GM19043 (cell line): ENCODE data around the gene CMSS1.

Experiments
- ATAC-seq: cut with Tn5 transposase; IDR thresholded peaks from one replicate; pipeline ENCODE4 v1.9.1; 2021; ENCODE audit warnings: low read depth; ENCODE audit not compliant: unreplicated experiment

Gene CMSS1

DNA sequence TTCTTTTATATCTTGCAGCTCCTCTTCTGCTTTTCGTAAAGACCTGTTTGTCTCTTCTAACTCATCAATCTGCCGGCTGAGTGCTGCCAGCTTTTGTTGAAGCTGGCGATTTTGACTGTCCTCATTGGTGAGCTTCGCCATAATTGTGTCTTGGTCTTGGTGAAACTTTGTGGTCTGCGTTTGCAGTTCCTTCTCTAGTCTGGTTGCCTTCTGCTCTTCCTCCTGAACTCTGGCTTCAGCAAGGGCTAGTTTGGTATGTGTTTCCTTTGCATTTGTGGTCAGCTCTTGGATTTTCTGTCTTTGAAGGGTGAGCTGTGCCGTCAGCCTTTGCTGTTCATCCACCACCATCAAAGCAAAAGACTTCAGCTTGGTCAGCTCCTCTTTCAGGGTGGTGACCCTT, 32.9 kb downstream of the CMSS1 start:
- ATAC-seq, result no peak

DNA sequence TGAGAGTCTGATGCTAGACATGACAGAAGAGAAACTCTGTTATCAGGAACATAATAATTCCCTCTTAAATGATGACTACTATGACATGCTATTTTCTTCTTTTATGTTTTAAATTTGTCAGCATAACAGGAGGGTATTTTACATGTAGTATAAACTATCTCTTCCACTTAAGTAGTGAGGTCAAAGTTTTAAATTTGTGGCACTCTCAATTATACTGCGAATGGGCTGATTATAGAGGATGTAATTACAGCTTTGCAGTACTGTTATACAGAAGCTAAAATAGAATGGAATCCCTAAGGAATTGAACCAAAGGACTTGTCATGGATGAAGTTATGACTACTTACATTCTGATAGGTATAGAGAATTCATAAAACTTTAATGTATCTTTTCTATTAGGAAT, 34.3 kb downstream of the CMSS1 start:
- no peak for ATAC-seq

DNA sequence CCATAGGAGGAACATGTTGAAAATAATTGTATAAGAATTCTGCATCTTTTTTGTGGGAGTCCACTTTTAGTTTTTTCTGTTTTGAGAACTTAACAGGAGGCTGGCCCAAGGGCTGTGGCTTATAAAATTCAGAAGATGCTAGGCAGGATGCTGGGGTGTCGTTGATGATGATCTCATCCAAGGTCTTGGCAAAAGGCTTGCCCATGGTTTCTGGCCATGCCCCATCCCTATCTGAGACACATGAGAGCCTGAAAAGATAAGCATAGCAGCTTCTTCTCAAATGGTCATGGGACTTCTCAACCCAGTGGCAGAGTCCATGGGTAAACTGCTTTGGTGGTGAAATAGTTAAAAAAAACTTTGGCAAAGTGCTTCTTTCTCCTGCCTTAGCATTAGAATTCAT, 35.2 kb downstream of the CMSS1 start:
- no peak for ATAC-seq

DNA sequence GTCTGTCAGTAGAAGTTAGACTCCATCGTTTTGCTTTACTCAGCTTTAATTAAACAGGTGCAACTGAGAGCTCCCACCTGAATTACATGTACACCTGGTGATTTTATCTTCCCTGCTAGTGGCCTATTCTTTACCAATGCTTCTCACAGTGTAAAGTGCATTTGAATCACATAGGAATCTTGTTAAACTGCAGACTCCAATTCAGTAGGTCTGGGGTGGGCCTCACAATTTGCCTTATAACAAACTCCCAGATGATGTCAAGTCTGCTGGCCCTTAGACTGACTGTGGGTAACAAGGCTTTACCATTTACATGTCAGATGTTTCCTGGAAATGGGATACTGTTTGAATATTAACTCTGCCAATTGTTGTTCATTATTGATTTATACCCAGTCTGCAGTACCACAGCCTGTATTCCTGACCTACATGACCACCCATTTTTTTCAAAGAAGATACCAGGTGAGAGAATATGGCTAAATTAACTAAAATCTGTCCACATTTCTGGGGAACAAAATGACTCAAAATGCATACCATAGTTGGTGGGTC, 37.2 kb downstream of the CMSS1 start:
- no peak for ATAC-seq

DNA sequence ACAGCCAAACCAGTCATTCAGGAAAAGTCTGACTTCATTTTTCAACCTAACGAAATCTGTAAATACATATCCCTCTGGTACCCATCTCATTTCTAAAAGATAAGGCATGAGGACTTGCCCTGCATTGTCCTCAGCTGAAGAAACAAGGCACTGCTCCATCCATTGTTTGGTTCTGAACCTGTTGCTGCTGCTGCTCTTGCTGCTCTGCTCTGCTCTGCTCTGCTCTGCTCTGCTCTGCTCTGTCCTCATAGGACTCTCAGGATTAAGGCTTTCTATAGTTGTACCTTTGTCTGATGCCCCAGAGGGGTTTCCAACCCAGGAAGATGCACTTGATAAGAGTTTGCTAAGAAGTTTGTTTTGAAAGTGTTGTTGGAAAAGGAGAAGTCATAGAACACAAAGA, 38.2 kb downstream of the CMSS1 start:
- no peak for ATAC-seq

DNA sequence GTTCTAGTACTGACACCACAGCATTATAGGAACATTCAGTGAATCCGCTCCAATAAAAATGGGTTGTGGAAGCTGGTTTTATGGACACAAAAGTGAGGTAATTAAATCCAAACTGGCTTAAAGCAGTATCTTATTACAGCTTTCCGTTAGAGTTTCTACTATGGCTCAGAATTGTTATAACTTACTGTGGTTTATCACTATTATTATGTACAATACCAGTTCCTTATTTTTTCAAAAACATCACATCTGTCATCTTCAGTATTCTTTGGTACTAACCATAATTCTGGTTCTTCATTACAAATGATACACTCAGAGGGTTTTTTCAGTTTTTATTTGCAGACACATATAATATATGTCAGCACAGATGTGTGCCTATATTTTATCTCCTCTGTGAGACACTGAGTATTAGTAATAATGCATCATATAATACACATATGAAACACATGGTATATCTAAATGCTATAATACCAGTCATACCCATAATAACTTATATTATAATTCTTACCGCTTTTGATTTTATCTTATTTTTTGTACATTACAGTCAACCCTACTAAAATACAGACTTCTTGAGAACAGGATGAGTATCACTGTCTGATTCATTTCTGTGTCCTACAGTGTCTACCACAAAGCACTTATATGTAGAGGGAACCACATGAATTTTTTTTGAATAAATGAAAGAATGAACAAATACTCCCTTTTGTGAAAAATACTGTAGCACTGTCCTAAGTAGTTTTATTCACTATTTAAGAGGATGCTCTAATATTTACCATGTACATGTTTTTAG, 39.0 kb downstream of the CMSS1 start:
- no peak for ATAC-seq

DNA sequence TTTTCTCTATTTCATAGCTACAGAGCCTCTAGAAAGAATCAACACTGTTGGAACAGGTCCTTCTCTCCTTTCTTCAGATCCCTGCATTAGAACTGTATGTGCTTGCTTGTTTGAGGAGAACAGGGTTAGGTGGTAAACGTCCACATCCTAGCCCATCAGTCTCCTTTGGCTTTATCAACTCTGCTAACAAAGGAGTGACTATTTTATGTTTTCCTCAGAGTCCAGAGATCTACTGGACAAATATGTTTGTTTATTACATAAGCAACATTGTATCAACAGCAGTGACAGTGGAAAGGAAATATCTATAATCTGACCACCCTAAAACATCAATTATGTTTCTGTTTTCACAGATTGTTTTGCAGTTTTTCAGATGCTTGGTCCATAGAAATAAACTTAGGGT, 39.6 kb downstream of the CMSS1 start:
- ATAC-seq, result no peak

DNA sequence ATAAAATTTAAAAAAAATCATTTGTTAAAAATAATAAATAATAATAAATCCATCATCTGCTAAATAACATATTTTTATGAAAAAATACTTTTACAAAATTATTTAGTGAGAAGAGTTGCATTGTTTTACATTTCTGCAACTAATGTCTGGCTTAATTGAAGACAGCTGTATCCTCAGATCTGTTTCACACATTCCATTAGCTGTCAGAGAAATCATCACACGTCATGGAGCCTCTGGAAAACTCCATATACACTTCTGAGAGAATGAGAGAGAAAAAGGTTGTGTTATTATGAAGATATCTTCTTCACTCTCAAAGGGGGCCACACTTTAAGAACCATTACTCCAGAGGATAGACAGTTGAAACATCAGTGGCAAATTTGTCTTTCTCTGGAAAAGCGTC, 40.8 kb downstream of the CMSS1 start:
- no peak for ATAC-seq

DNA sequence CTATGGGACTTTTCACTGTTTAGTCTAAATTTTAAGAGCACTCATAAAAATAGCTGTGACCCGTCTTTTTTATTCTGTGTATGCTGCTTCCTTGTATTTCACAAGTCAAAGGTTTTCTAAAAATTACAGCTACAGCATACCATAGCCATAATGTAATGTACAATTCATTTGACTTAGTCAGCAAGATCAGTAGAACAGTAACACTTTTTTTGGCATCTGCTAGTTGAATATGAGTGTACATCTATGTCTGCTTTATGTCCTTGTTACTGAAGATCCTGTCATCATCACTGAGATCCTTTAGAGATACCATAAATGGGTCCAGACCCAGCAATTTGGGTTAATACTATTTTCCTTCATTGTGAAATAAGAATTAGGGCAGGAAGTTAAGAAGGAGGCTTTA, 42.2 kb downstream of the CMSS1 start:
- no peak for ATAC-seq

DNA sequence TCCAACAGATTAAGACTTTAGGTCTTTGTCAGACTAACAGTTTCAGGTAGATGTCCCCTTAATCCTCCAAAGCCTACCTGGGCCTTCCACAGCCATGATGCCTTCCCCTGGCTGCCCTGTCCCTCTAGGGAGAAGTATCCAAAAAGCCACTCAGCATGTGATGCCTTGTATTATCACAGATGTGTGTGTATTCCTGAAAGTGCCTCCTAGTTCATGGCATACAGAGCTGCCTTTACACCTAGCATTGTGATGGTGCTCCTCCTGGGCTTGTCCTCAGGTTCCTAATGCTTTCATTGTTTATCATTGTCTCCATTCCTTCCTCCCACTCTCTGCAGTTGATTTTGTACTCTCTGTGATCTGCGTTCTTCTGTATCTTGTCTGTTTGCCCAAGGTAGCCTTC, 43.6 kb downstream of the CMSS1 start:
- ATAC-seq, result no peak

DNA sequence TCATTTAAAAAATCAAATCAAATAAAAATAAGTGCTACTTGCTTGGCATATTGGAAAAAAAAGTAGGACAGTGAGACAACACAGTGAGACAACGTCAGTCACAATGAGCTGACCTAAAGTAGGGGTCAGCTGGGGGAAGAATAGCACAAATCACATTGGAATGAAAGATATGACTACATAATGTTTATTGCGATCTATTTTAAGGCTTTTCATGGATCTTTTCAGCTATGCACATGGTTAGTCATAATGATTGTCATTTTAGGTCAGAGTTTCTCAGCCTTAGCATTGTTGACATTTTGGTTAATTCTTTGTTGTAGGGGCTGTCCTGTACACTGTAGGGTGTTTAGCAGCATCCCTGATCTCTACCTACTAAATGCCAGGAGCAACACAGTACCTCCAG, 44.5 kb downstream of the CMSS1 start:
- ATAC-seq, result no peak

DNA sequence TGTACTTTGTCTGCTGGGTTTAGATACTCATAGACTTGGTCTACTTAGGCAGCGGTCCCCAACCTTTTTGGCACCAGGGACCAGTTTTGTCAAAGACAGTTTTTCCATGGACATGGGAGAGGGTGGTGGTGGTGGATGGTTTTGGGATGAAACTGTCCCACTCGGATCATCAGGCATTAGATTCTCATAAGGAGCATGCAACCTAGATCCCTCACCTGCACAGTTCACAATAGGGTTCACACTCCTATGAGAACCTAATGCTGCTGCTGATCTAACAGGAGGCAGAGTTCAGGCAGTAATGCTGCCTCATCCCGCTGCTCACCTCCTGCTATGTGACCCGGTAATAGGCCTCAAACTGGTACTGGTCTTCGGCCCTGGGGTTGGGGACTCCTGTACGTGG, 45.3 kb downstream of the CMSS1 start:
- ATAC-seq, result no peak

DNA sequence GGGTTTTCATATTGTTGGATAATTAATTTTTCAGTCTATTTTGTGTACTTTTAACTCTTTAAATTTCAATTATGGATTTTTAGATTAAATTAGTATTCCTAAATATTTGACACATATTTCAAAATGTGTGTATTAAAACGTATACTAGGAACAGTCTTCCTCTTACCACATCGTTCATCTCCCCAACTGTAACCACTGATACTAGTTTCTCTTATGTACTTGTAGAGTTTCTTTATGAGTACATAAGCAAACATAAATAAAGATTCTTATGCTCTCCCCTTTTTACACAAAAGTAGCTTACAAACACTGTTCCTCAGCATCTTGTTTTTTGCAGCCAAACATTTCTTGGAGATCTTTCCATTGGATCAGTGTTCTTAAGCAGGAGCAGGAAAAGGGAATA, 45.9 kb downstream of the CMSS1 start:
- no peak for ATAC-seq

DNA sequence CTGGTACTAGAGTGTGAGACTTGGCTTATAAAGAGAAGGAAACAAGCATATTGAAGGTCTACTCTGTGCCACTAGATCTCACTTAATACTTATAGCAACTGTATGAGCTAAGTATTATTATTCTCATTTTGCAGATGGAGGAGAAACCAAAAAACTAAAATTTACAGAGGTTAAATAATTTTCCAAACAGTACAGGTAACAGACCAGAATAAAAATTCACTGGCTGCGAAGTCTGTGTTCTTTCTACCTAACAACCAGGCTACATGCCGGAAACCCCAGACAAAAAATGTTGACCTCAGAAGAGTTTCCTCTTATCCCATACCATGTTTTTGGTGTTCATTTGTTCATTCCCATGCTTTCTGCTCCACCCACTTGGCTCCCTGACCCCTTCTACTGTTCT, 46.6 kb downstream of the CMSS1 start:
- no peak for ATAC-seq

DNA sequence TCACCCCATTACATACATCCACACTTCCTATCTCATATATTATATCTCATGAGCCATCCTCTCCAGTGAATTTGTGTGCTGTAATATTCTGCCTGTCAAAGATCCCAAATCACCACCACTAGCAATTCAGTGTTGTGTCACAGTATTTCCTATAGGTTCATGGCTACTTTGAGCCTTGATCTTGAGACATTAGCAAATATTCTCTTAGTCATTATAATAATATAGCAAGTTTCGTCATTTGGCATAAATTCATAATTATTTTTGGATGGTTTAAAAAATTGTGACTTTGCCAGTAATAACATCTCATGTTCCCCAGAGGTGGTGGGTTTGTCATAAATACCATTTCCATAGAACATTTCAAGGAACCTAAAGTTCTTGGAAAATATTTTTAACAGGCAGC, 47.7 kb downstream of the CMSS1 start:
- no peak for ATAC-seq

DNA sequence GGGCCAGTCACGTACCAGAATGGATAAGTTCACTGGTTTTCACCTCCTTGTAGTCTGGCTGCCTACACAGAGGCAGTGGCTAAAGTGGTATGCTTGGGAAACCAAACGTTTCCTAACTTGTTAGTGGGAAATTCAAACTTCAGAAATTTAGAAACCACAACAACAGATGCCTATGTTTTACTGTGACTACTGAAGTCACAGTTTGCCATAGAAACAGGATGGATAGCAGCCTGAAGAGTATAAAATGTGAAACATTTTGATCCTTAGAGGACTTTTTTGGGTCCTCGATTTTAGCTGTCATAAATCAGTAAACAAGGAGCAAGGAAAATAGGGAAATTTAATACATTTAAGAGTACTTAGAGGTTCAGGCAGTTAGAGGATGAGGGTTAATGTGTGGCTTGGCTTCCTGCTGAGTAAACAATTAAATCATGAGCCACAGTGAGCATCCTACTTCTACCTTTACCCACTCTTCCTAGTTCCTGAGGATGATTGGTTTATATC, 48.6 kb downstream of the CMSS1 start:
- peak; percentile 37 for ATAC-seq

DNA sequence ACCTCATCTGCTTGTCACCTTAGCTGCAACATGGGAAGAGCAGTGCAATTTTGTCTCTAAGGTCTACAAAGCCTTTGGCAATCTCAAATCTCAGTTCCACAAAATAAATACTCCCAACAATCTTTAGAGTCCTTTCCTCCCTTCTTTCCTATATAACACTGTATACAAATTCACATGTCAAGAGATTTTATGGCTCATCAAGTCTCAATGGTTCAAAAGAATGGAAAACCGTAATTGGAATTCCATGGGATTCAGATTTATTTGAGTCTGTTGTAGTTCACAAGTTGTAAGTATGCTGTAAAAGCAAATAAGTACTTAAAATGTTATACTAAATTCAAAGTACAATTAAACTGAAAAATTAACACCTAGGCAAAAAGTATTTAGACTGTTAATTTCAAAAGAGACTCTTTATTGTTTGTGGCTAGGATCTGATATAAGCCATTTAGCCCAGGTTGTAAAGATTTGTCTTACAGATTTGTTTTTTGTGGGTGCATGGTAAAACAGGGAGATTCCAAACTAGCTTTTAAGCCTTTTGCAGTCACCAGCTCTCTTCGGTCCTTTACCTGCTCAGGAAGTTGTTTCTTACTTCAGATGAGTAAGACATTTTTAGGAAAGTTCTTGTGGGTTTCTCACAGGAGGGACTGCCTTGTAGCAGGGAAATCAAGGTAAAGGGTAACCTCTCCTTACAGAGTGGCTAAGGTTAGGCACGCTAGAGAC, 50.1 kb downstream of the CMSS1 start:
- no peak for ATAC-seq

DNA sequence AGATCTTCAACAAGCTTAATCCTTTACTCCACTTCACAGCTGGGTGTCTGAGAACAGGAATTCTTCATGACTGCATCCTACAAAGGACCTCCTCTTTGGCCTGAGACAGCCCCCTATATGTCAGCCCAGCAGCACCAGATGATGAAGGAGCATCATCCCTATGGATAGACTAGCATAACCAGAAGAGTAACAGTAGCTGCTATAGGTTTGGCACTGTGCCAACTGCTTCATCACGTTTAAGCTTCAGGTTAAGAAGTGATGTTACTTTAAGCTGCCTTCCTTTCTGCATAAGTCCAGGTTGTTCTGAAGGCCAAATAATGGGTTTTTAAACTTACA, 50.6 kb downstream of the CMSS1 start:
- no peak for ATAC-seq

DNA sequence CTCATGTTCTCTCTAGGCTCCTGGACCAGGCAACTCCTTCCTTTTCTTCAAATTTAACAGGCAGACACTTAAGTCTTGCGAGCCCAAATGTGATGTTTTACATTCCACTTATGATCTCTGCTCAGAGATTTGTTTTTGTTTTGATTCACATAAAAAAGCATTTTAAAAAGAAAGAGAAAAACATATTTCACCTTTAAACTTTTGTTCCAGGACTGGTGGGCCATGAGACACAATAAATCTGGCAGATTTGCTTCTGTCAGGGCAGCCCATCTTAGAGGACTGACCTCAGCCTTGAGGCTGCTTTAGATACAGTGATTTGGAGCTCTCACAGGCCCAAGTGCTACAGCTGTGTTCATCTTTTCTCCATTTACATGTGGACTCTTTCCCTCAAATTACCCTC, 52.0 kb downstream of the CMSS1 start:
- ATAC-seq, result no peak

DNA sequence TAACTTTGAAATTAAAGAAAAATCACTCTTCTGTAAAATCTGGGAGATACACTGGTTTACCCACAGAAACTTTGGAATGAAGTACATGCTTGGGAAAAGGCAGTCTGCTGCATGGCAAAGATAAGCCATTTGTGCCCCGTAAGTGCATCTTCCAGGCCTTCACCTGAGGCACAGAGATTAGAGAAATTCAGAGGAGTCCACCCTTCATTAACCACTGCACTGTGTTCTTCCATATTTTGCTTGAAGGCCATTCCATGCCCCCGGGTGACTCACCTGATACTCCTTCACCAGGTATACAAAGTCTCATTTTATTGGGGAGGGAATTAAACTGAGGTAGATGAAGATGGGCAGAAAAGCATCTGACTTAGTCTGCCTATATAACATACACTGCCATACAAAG, 53.0 kb downstream of the CMSS1 start:
- no peak for ATAC-seq

DNA sequence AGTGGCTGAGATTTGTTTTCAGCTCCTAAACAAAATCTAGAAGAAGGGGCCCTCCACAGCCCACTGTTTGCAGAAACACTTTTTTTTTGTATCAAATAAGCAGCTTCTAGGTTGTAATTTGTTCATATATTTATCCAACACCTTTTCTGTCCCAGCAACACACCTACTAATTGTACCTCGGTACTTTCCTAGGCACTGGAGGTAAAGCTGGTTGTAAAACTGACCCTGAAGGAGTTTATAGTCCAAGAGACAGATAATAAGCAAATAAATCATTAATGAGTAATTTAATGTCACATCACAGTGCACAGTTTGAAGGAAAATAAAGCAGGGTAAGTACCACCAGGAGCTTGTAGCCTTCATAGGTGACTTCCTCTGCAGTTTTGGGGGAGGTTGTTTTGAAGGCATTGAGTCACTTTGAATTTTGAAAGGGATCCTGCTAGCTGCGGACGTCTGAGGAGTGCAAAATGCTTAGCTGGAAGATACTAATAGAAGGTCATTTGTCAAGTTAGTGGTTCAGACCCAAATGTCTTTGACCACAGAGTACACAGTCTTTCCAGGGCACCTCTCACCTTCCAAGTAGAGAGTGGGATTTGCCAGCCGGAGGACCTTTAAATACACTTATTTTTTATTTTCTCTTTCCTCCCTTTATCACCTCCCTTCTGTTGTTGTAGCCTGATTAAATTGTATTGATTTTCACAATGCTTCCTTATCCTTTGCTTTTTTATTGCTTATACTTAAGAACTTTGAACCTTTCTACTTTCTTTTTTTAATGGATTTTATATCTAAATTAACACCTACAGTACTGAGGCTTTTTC, 53.8 kb downstream of the CMSS1 start:
- no peak for ATAC-seq
